ENCODE data around the gene MRGPRF.

GRCh38 chr11:69011624-69012091 is 1.4 kb downstream of the MRGPRF start:
- TF ChIP-seq, protein P1, sequence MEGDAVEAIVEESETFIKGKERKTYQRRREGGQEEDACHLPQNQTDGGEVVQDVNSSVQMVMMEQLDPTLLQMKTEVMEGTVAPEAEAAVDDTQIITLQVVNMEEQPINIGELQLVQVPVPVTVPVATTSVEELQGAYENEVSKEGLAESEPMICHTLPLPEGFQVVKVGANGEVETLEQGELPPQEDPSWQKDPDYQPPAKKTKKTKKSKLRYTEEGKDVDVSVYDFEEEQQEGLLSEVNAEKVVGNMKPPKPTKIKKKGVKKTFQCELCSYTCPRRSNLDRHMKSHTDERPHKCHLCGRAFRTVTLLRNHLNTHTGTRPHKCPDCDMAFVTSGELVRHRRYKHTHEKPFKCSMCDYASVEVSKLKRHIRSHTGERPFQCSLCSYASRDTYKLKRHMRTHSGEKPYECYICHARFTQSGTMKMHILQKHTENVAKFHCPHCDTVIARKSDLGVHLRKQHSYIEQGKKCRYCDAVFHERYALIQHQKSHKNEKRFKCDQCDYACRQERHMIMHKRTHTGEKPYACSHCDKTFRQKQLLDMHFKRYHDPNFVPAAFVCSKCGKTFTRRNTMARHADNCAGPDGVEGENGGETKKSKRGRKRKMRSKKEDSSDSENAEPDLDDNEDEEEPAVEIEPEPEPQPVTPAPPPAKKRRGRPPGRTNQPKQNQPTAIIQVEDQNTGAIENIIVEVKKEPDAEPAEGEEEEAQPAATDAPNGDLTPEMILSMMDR (IDR thresholded peaks at IDR 0.05): no peak
- TF ChIP-seq POLR2A (IDR thresholded peaks at IDR 0.05): no peak
